SK-N-SH treated with all-trans-retinoic acid at 6 μM for 48 hours (cell line): ENCODE measurements around the gene ABR.

Experiments used
- ARNTL ChIP-seq: fragments of 450-650 bp; formaldehyde crosslinking; IDR thresholded peaks from 2 replicates; pipeline ENCODE4 v1.5.0; 2020; ENCODE audit warnings: low read depth, mild to moderate bottlenecking, moderate library complexity, borderline replicate concordance
- BACH2 ChIP-seq: fragments of 250-450 bp; sonication (Bioruptor Pico); IDR thresholded peaks from 2 replicates; pipeline ENCODE4 v1.9.0; 2021; ENCODE audit warnings: mild to moderate bottlenecking, borderline replicate concordance
- CREB5 ChIP-seq: fragments of 250-450 bp; sonication (Bioruptor Pico); IDR thresholded peaks from 2 replicates; pipeline ENCODE4 v1.5.1; 2020; ENCODE audit warnings: low read depth, mild to moderate bottlenecking, moderate library complexity
- CSDC2 ChIP-seq: fragments of 250-450 bp; sonication (Bioruptor Pico); IDR thresholded peaks from 2 replicates; pipeline ENCODE4 v1.5.0; 2020; ENCODE audit warnings: mild to moderate bottlenecking, moderate library complexity
- CSRNP3 ChIP-seq: fragments of 250-450 bp; sonication (Bioruptor Pico); IDR thresholded peaks from 2 replicates; pipeline ENCODE4 v1.5.1; 2021; ENCODE audit warnings: mild to moderate bottlenecking, moderate library complexity
- ISL1 ChIP-seq: fragments of 250-450 bp; sonication (Bioruptor Pico); IDR thresholded peaks from 2 replicates; pipeline ENCODE4 v2.1.2; 2022; ENCODE audit warnings: mild to moderate bottlenecking, moderate library complexity
- PATZ1 ChIP-seq: fragments of 250-450 bp; sonication (Bioruptor Pico); IDR thresholded peaks from 2 replicates; pipeline ENCODE4 v1.8.0; 2020; ENCODE audit warnings: mild to moderate bottlenecking, moderate library complexity, borderline replicate concordance
- PPARA ChIP-seq: fragments of 250-450 bp; sonication (Bioruptor Pico); IDR thresholded peaks from 2 replicates; pipeline ENCODE4 v1.5.0; 2020; ENCODE audit warnings: mild to moderate bottlenecking, borderline replicate concordance
- RARB ChIP-seq: fragments of 250-450 bp; sonication (Bioruptor Pico); IDR thresholded peaks from 2 replicates; pipeline ENCODE4 v1.8.0; 2021; ENCODE audit warnings: mild to moderate bottlenecking, moderate library complexity
- TOX ChIP-seq: fragments of 250-450 bp; sonication (Bioruptor Pico); IDR thresholded peaks from 2 replicates; pipeline ENCODE4 v1.8.0; 2021; ENCODE audit warnings: mild to moderate bottlenecking, moderate library complexity, borderline replicate concordance
- ZC3H10 ChIP-seq: fragments of 250-450 bp; sonication (Bioruptor Pico); IDR thresholded peaks from 2 replicates; pipeline ENCODE4 v1.5.1; 2021; ENCODE audit warnings: mild to moderate bottlenecking, moderate library complexity
- ZFP3 ChIP-seq: fragments of 250-450 bp; sonication (Bioruptor Pico); IDR thresholded peaks from 2 replicates; pipeline ENCODE4 v1.5.0; 2020; ENCODE audit warnings: mild to moderate bottlenecking, moderate library complexity
- ZFP30 ChIP-seq: fragments of 450-650 bp; formaldehyde crosslinking; IDR thresholded peaks from 2 replicates; pipeline ENCODE4 v1.5.0; 2022; ENCODE audit warnings: mild to moderate bottlenecking, moderate library complexity
- ZNF8 ChIP-seq: fragments of 450-650 bp; formaldehyde crosslinking; IDR thresholded peaks from 2 replicates; pipeline ENCODE4 v1.5.0; 2020; ENCODE audit warnings: mild to moderate bottlenecking, moderate library complexity

GRCh38 chr17:1042486-1042885, 137.3 kb downstream of the ABR start:
- TF ChIP-seq PATZ1 (no peak), RARB (CRISPR knock-in tag) (no peak), ARNTL (CRISPR knock-in tag) (no peak), PPARA (CRISPR knock-in tag) (no peak), ZFP30 (CRISPR knock-in tag) (no peak), CREB5 (no peak), ZC3H10 (CRISPR knock-in tag) (no peak), ZFP3 (CRISPR knock-in tag) (no peak), CSDC2 (CRISPR knock-in tag) (no peak), TOX (CRISPR knock-in tag) (no peak), BACH2 (no peak), ISL1 (CRISPR knock-in tag) (no peak), CSRNP3 (CRISPR knock-in tag) (no peak), ZNF8 (CRISPR knock-in tag) (no peak)
